ENCODE results near the gene LTBP1. TPM values are rescaled to one million over a fixed set of nuclear protein-coding genes. Genes with fewer than 3 reads are reported as not detected.

LTBP1 gene
- total RNA-seq, 1 donor from 2014 or later: 102 TPM

- Mint-ChIP-seq H3K4me1 (ENCODE audit: unreplicated experiment) (peaks cover 26% of the 10 kb centered on the region), H3K9me3 (ENCODE audit: unreplicated experiment) (no peaks in the 10 kb centered on the region), H3K27ac (ENCODE audit: unreplicated experiment) (no peak overlapping the region), H3K36me3 (ENCODE audit: unreplicated experiment) (peaks cover 18% of the 10 kb centered on the region), H3K27me3 (ENCODE audit: unreplicated experiment) (no peaks in the 10 kb centered on the region), H3K4me3 (ENCODE audit: unreplicated experiment) (no peak overlapping the region)
- TF ChIP-seq, protein P1, sequence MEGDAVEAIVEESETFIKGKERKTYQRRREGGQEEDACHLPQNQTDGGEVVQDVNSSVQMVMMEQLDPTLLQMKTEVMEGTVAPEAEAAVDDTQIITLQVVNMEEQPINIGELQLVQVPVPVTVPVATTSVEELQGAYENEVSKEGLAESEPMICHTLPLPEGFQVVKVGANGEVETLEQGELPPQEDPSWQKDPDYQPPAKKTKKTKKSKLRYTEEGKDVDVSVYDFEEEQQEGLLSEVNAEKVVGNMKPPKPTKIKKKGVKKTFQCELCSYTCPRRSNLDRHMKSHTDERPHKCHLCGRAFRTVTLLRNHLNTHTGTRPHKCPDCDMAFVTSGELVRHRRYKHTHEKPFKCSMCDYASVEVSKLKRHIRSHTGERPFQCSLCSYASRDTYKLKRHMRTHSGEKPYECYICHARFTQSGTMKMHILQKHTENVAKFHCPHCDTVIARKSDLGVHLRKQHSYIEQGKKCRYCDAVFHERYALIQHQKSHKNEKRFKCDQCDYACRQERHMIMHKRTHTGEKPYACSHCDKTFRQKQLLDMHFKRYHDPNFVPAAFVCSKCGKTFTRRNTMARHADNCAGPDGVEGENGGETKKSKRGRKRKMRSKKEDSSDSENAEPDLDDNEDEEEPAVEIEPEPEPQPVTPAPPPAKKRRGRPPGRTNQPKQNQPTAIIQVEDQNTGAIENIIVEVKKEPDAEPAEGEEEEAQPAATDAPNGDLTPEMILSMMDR (IDR thresholded peaks at IDR 0.05): no peak
- no peak for DNase-seq (ENCODE audit: extremely low spot score, unreplicated experiment)
Measured at GRCh38 chr2:33267043-33267442, 320.3 kb downstream of the LTBP1 start.

- DNase-seq (ENCODE audit: extremely low spot score, unreplicated experiment): no peak
- peaks cover 26% of the 10 kb centered on the region for H3K4me1 Mint-ChIP-seq (ENCODE audit: unreplicated experiment)
Measured at GRCh38 chr2:33267756-33268155, 321.0 kb downstream of the LTBP1 start.

DNA sequence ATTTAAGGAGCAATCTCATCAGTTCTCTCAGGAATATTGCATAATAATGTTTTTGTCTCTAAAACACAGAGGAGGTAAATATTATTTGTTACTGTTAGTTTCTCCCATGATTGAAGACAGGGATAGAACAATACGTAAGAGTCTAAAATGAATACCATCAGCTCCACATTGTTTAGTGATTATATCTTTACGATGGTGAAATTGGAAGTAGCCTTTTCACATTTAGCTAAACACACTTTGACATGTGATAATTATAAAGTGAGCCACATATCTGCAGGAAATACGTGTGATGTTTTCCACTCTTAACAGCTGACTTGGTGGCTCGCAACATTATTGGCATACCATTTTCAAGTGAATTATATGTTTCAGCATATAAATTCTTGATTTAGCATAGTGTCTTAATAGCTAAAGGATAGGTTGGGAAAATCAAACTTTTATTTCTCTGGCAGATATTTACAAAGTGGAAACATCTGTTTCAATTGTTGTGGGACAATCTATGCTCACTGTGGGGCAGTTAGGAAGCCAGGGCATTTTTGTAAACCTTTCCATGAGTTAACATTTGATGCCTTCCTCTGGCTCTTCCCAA, 321.6 kb downstream of the LTBP1 start:
- Mint-ChIP-seq H3K9me3 (ENCODE audit: unreplicated experiment) (no peaks in the 10 kb centered on the region), H3K36me3 (ENCODE audit: unreplicated experiment) (peaks cover 10% of the 10 kb centered on the region), H3K27ac (ENCODE audit: unreplicated experiment) (peak overlapping the region; percentile 64), H3K27me3 (ENCODE audit: unreplicated experiment) (no peaks in the 10 kb centered on the region), H3K4me3 (ENCODE audit: unreplicated experiment) (no peak overlapping the region), H3K4me1 (ENCODE audit: unreplicated experiment) (peaks cover 26% of the 10 kb centered on the region)
- TF ChIP-seq, protein P1 (IDR thresholded peaks at IDR 0.05): no peak
- DNase-seq (ENCODE audit: extremely low spot score, unreplicated experiment): no peak

More at GRCh38 chr2:33267756-33268155, 321.0 kb downstream of the LTBP1 start:
- no peak overlapping the region for H3K4me3 Mint-ChIP-seq (ENCODE audit: unreplicated experiment)
- peak overlapping the region; percentile 64 for H3K27ac Mint-ChIP-seq (ENCODE audit: unreplicated experiment)
- H3K27me3 Mint-ChIP-seq (ENCODE audit: unreplicated experiment): no peaks in the 10 kb centered on the region
- H3K36me3 Mint-ChIP-seq (ENCODE audit: unreplicated experiment): peaks cover 16% of the 10 kb centered on the region
- no peaks in the 10 kb centered on the region for H3K9me3 Mint-ChIP-seq (ENCODE audit: unreplicated experiment)
- TF ChIP-seq, protein P1 (IDR thresholded peaks at IDR 0.05): peak; percentile 39

GRCh38 chr2:33272001-33272400, 325.2 kb downstream of the LTBP1 start:
- peaks cover 21% of the 10 kb centered on the region for H3K36me3 Mint-ChIP-seq (ENCODE audit: unreplicated experiment)
- no peak overlapping the region for H3K27ac Mint-ChIP-seq (ENCODE audit: unreplicated experiment)
- TF ChIP-seq, protein P1 (IDR thresholded peaks at IDR 0.05): no peak
- no peak overlapping the region for H3K4me3 Mint-ChIP-seq (ENCODE audit: unreplicated experiment)
- DNase-seq (ENCODE audit: extremely low spot score, unreplicated experiment): no peak
- peaks cover 43% of the 10 kb centered on the region for H3K4me1 Mint-ChIP-seq (ENCODE audit: unreplicated experiment)
- H3K27me3 Mint-ChIP-seq (ENCODE audit: unreplicated experiment): no peaks in the 10 kb centered on the region
- no peaks in the 10 kb centered on the region for H3K9me3 Mint-ChIP-seq (ENCODE audit: unreplicated experiment)

DNA sequence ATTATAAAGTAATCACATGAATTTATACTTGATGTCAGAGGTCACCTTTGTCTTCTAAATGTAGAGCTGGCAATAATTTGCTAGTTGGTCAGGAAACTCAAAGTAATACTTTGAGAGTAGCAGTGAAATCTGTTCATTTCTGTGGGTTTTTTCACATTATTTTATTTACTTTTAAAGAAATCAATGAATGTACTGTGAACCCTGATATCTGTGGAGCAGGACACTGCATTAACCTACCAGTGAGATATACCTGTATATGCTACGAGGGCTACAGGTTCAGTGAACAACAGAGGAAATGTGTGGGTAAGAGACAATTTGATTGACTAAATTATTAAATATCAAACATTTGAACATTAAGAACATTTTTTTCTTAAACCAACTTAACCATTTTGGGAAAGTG, 326.7 kb downstream of the LTBP1 start:
- Mint-ChIP-seq H3K27me3 (ENCODE audit: unreplicated experiment) (no peaks in the 10 kb centered on the region), H3K4me1 (ENCODE audit: unreplicated experiment) (peaks cover 37% of the 10 kb centered on the region), H3K9me3 (ENCODE audit: unreplicated experiment) (no peaks in the 10 kb centered on the region), H3K36me3 (ENCODE audit: unreplicated experiment) (peaks cover 25% of the 10 kb centered on the region), H3K27ac (ENCODE audit: unreplicated experiment) (no peak overlapping the region), H3K4me3 (ENCODE audit: unreplicated experiment) (no peak overlapping the region)
- DNase-seq (ENCODE audit: extremely low spot score, unreplicated experiment): no peak
- TF ChIP-seq, protein P1 (IDR thresholded peaks at IDR 0.05): no peak

Measured in osteocyte (in vitro differentiated cells).